ENCODE results near the gene DYTN. TPM values are rescaled to one million over a fixed set of nuclear protein-coding genes. Genes with fewer than 3 reads are reported as not detected.

DYTN gene
- not detected for total RNA-seq
- not detected for polyA plus RNA-seq

- H3K4me1 ChIP-seq (ENCODE audit: control insufficient read depth, insufficient read depth, low read length, poor library complexity, severe bottlenecking): no peaks in the 10 kb centered on the region
- peaks cover 5% of the 10 kb centered on the region for H3K27me3 Mint-ChIP-seq
- H3K36me3 Mint-ChIP-seq: no peaks in the 10 kb centered on the region
- H3K27ac ChIP-seq (ENCODE audit: insufficient read depth, low read length, poor library complexity, severe bottlenecking): no peak within 1 kb of the TSS
- peaks cover 2% of the 10 kb centered on the region for H3K27me3 ChIP-seq (ENCODE audit: control insufficient read depth, insufficient read depth, low read length)
- no peaks in the 10 kb centered on the region for H3K4me1 Mint-ChIP-seq
- DNase-seq (no peak), ATAC-seq (ENCODE audit: low read depth in 2 of 2) (no peak)
- peaks cover 0 to 9% (median 0%) of the 10 kb centered on the region in 7 donors for H3K9me3 Mint-ChIP-seq
- no peak within 1 kb of the TSS for H3K4me3 Mint-ChIP-seq
- no peak within 1 kb of the TSS for H3K4me3 ChIP-seq (ENCODE audit: low read depth, low read length)
- peak within 1 kb of the TSS in 1 of 3 donors; percentile 71 for H3K27ac Mint-ChIP-seq
- H3K36me3 ChIP-seq (ENCODE audit: control insufficient read depth, insufficient read depth, low read length): no peaks in the 10 kb centered on the region
- H3K9me3 ChIP-seq (ENCODE audit: control insufficient read depth in 2 of 2, low read length in 2 of 2): no peaks in the 10 kb centered on the region
Observed at GRCh38 chr2:206718296-206718695, at the start of gene DYTN. TSS of gene DYTN (minus strand) at chr2:206718396. CDS start at chr2:206718279, 117 bp downstream.

GRCh38 chr2:206766057-206766930 lies 48.1 kb upstream of the DYTN start:
- H3K9me3 Mint-ChIP-seq: no peaks in the 10 kb centered on the region

GRCh38 chr2:206765242-206766056 lies 47.3 kb upstream of the DYTN start, which contains the start of the genes FASTKD2 and MDH1B:
TSS of gene FASTKD2 (plus strand) at chr2:206765606. CDS start at chr2:206766694, 1,088 bp downstream.
TSS of gene MDH1B (minus strand) at chr2:206765328. CDS start at chr2:206765271, 57 bp downstream.
- Mint-ChIP-seq H3K4me1 (peaks cover 13 to 42% (median 31%) of the 10 kb centered on the region in 4 donors), H3K27ac (peak within 1 kb of the TSS in 2 of 3 donors; percentile 96 to 99), H3K36me3 (peaks cover 10% of the 10 kb centered on the region), H3K9me3 (no peaks in the 10 kb centered on the region), H3K27me3 (no peaks in the 10 kb centered on the region), H3K4me3 (peak within 1 kb of the TSS; percentile 92 to 97 (median 94))
- Histone ChIP-seq H3K4me3 (ENCODE audit: low read depth, low read length) (peak within 1 kb of the TSS; percentile 97), H3K27ac (ENCODE audit: insufficient read depth, low read length, poor library complexity, severe bottlenecking) (peak within 1 kb of the TSS; percentile 87), H3K4me1 (ENCODE audit: control insufficient read depth, insufficient read depth, low read length, poor library complexity, severe bottlenecking) (peaks cover 24% of the 10 kb centered on the region), H3K36me3 (ENCODE audit: control insufficient read depth, insufficient read depth, low read length) (peaks cover 13% of the 10 kb centered on the region), H3K9me3 (ENCODE audit: control insufficient read depth in 2 of 2, low read length in 2 of 2) (no peaks in the 10 kb centered on the region), H3K27me3 (ENCODE audit: control insufficient read depth, insufficient read depth, low read length) (peaks cover 14% of the 10 kb centered on the region)
- DNase-seq (peak; percentile 77 to 95 (median 90)), ATAC-seq (ENCODE audit: low read depth in 2 of 2) (peak; percentile 88 to 92)

More at GRCh38 chr2:206766057-206766930, 48.1 kb upstream of the DYTN start:
- Histone ChIP-seq H3K36me3 (ENCODE audit: control insufficient read depth, insufficient read depth, low read length) (peaks cover 21% of the 10 kb centered on the region), H3K9me3 (ENCODE audit: control insufficient read depth in 2 of 2, low read length in 2 of 2) (no peaks in the 10 kb centered on the region), H3K4me3 (ENCODE audit: low read depth, low read length) (peak overlapping the region; percentile 97), H3K4me1 (ENCODE audit: control insufficient read depth, insufficient read depth, low read length, poor library complexity, severe bottlenecking) (peaks cover 24% of the 10 kb centered on the region), H3K27me3 (ENCODE audit: control insufficient read depth, insufficient read depth, low read length) (peaks cover 14% of the 10 kb centered on the region), H3K27ac (ENCODE audit: insufficient read depth, low read length, poor library complexity, severe bottlenecking) (peak overlapping the region; percentile 87)
- Mint-ChIP-seq H3K4me3 (peak overlapping the region; percentile 92 to 97 (median 94)), H3K36me3 (peaks cover 17% of the 10 kb centered on the region), H3K27me3 (no peaks in the 10 kb centered on the region), H3K4me1 (peaks cover 19 to 45% (median 37%) of the 10 kb centered on the region in 4 donors), H3K27ac (peak overlapping the region in 2 of 3 donors; percentile 96 to 99)
- DNase-seq: no peak
- no peak for ATAC-seq (ENCODE audit: low read depth in 2 of 2)

- DNase-seq (no peak), ATAC-seq (ENCODE audit: low read depth in 2 of 2) (no peak)
- H3K4me1 Mint-ChIP-seq: peaks cover 13 to 39% (median 28%) of the 10 kb centered on the region in 4 donors
- Histone ChIP-seq H3K9me3 (ENCODE audit: control insufficient read depth in 2 of 2, low read length in 2 of 2) (no peaks in the 10 kb centered on the region), H3K27ac (ENCODE audit: insufficient read depth, low read length, poor library complexity, severe bottlenecking) (peak overlapping the region; percentile 87), H3K36me3 (ENCODE audit: control insufficient read depth, insufficient read depth, low read length) (peaks cover 13% of the 10 kb centered on the region), H3K27me3 (ENCODE audit: control insufficient read depth, insufficient read depth, low read length) (peaks cover 14% of the 10 kb centered on the region), H3K4me3 (ENCODE audit: low read depth, low read length) (peak overlapping the region; percentile 97), H3K4me1 (ENCODE audit: control insufficient read depth, insufficient read depth, low read length, poor library complexity, severe bottlenecking) (peaks cover 24% of the 10 kb centered on the region)
- H3K36me3 Mint-ChIP-seq: peaks cover 10% of the 10 kb centered on the region
- peak overlapping the region; percentile 92 to 97 (median 94) for H3K4me3 Mint-ChIP-seq
- H3K27me3 Mint-ChIP-seq: no peaks in the 10 kb centered on the region
- no peaks in the 10 kb centered on the region for H3K9me3 Mint-ChIP-seq
- peak overlapping the region in 2 of 3 donors; percentile 96 to 99 for H3K27ac Mint-ChIP-seq
Observed at GRCh38 chr2:206764673-206765241, 46.6 kb upstream of the DYTN start.

GRCh38 chr2:206756816-206757215 lies 38.6 kb upstream of the DYTN start:
- Mint-ChIP-seq H3K36me3 (no peaks in the 10 kb centered on the region), H3K4me3 (no peak overlapping the region), H3K27ac (no peak overlapping the region), H3K4me1 (no peaks in the 10 kb centered on the region), H3K27me3 (peaks cover 13% of the 10 kb centered on the region), H3K9me3 (peaks cover 0 to 2% (median 0%) of the 10 kb centered on the region in 7 donors)
- Histone ChIP-seq H3K27ac (ENCODE audit: insufficient read depth, low read length, poor library complexity, severe bottlenecking) (no peak overlapping the region), H3K4me1 (ENCODE audit: control insufficient read depth, insufficient read depth, low read length, poor library complexity, severe bottlenecking) (no peaks in the 10 kb centered on the region), H3K4me3 (ENCODE audit: low read depth, low read length) (no peak overlapping the region), H3K36me3 (ENCODE audit: control insufficient read depth, insufficient read depth, low read length) (no peaks in the 10 kb centered on the region), H3K27me3 (ENCODE audit: control insufficient read depth, insufficient read depth, low read length) (peaks cover 15% of the 10 kb centered on the region), H3K9me3 (ENCODE audit: control insufficient read depth in 2 of 2, low read length in 2 of 2) (no peaks in the 10 kb centered on the region)
- DNase-seq (no peak), ATAC-seq (ENCODE audit: low read depth in 2 of 2) (no peak)

- no peaks in the 10 kb centered on the region for H3K9me3 ChIP-seq (ENCODE audit: control insufficient read depth in 2 of 2, low read length in 2 of 2)
- ATAC-seq (ENCODE audit: low read depth in 2 of 2) (no peak), DNase-seq (no peak)
- H3K36me3 Mint-ChIP-seq: no peaks in the 10 kb centered on the region
- H3K4me3 Mint-ChIP-seq: no peak overlapping the region
- H3K27ac Mint-ChIP-seq: no peak overlapping the region
- no peaks in the 10 kb centered on the region for H3K4me1 ChIP-seq (ENCODE audit: control insufficient read depth, insufficient read depth, low read length, poor library complexity, severe bottlenecking)
- no peak overlapping the region for H3K27ac ChIP-seq (ENCODE audit: insufficient read depth, low read length, poor library complexity, severe bottlenecking)
- H3K4me3 ChIP-seq (ENCODE audit: low read depth, low read length): no peak overlapping the region
- no peaks in the 10 kb centered on the region for H3K27me3 ChIP-seq (ENCODE audit: control insufficient read depth, insufficient read depth, low read length)
- H3K27me3 Mint-ChIP-seq: peaks cover 10% of the 10 kb centered on the region
- H3K36me3 ChIP-seq (ENCODE audit: control insufficient read depth, insufficient read depth, low read length): no peaks in the 10 kb centered on the region
- peaks cover 0 to 1% (median 0%) of the 10 kb centered on the region in 7 donors for H3K9me3 Mint-ChIP-seq
- H3K4me1 Mint-ChIP-seq: no peaks in the 10 kb centered on the region
Observed at GRCh38 chr2:206740800-206741199, 22.6 kb upstream of the DYTN start.

GRCh38 chr2:206739271-206739670 lies 21.1 kb upstream of the DYTN start:
- no peak for DNase-seq
- no peak overlapping the region for H3K27ac Mint-ChIP-seq
- H3K36me3 Mint-ChIP-seq: no peaks in the 10 kb centered on the region
- Histone ChIP-seq H3K27me3 (ENCODE audit: control insufficient read depth, insufficient read depth, low read length) (peaks cover 2% of the 10 kb centered on the region), H3K4me3 (ENCODE audit: low read depth, low read length) (no peak overlapping the region), H3K36me3 (ENCODE audit: control insufficient read depth, insufficient read depth, low read length) (no peaks in the 10 kb centered on the region), H3K27ac (ENCODE audit: insufficient read depth, low read length, poor library complexity, severe bottlenecking) (no peak overlapping the region), H3K4me1 (ENCODE audit: control insufficient read depth, insufficient read depth, low read length, poor library complexity, severe bottlenecking) (no peaks in the 10 kb centered on the region), H3K9me3 (ENCODE audit: control insufficient read depth in 2 of 2, low read length in 2 of 2) (no peaks in the 10 kb centered on the region)
- no peak overlapping the region for H3K4me3 Mint-ChIP-seq
- H3K4me1 Mint-ChIP-seq: no peaks in the 10 kb centered on the region
- ATAC-seq (ENCODE audit: low read depth in 2 of 2): no peak
- H3K9me3 Mint-ChIP-seq: peaks cover 0 to 1% (median 0%) of the 10 kb centered on the region in 7 donors
- peaks cover 10% of the 10 kb centered on the region for H3K27me3 Mint-ChIP-seq

Data from CD4-positive, CD25-positive, alpha-beta regulatory T cell (primary cell).